ENCODE measurements around the gene PAXX.

- no peak for TF ChIP-seq POLR2A (IDR thresholded peaks at IDR 0.05; ENCODE audit: low read depth, low read length)
- TF ChIP-seq SPI1 (IDR thresholded peaks at IDR 0.05; ENCODE audit: low read depth, low read length): no peak
- TF ChIP-seq POLR2AphosphoS5 (IDR thresholded peaks at IDR 0.05; ENCODE audit: low read depth, low read length): no peak
Measured at GRCh38 chr9:137022662-137023008, 30.4 kb downstream of the PAXX start.

All from GM12891 (cell line).